NCI-H748 (cell line): ENCODE measurements around the gene CDK2AP2.
"Not testable (repeated sequence)": the region's sequence is repeated elsewhere in the genome, so short reads cannot be mapped to it uniquely, and the experiment has no call there.

Source experiments
- DNase-seq: peaks from one replicate; lab custom pipeline; 2025; ENCODE audit not compliant: unreplicated experiment; lab: John Stamatoyannopoulos, UW

CDK2AP2 gene

DNA sequence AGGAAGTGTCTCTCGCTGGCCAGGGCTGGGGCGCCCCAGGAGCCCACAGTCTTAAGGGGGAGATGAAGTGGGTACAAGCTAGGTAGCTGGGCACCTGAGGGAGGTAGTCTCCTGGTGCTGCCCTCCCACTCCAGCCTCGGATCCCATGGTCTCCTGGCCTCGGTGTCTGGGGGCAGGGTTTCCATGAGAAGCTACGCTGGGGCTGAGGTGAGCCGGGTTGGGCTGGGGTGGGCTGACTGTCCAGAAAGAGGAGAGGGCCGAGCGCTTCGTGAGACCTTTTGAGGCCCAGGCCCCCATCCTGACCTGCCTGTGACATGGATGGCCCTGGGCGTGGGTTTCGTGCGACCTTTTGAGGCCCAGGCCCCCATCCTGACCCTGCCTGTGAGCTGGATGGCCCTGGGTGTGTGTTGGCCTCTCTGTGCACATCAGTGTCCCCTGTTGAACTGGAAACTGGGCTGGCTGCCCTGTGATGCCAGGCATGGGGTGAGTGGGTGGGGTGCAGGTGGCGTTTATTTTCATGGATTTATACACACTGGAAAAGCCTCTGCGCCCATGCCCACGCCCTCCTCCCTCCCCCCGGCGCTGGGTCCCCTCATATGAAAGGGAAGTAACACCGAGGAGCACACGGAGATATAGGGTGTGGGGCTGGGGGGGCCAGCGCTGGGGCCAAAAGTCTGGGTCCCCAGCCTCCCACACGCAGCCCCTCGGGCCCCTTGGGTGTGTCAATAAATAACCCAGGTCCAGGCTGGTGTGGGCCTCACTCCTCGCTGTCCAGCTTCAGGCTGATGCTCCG, 16.5 kb downstream of the CDK2AP2 start:
- DNase-seq = no peak

DNA sequence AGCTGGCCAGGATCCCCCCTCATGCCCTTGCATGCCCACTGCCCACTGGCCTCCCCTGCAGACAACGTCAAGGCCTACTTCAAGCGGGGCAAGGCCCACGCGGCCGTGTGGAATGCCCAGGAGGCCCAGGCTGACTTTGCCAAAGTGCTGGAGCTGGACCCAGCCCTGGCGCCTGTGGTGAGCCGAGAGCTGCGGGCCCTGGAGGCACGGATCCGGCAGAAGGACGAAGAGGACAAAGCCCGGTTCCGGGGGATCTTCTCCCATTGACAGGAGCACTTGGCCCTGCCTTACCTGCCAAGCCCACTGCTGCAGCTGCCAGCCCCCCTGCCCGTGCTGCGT, 17.3 kb downstream of the CDK2AP2 start:
- DNase-seq = no peak

DNA sequence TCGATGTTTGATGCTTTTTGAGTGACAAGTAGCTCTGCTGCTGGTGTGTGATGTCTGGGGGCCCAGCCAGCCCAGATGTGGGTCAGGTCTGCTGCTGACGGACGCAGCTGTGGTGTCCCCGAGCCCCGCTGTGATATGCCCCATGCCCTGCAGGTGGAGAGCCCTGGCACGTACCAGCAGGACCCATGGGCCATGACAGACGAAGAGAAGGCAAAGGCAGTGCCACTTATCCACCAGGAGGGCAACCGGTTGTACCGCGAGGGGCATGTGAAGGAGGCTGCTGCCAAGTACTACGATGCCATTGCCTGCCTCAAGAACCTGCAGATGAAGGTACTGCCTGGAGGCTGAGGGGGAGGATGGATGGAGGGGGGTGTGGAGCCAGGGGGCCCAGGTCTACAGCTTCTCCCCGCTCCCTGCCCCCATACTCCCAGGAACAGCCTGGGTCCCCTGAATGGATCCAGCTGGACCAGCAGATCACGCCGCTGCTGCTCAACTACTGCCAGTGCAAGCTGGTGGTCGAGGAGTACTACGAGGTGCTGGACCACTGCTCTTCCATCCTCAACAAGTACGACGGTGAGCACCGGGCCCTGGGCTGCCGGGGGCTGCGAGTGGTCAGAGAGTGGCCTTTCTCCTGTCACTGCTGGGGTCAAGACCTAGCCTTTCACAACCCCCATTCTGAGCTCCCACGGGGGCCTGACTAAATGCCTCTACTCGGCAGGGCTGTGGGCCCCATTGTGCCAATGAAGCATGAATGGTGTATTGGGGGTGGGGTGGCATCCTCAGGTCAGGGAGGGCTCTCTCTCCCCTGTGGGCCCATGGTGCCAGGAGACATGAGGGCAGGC, 17.9 kb downstream of the CDK2AP2 start:
- DNase-seq = no peak

DNA sequence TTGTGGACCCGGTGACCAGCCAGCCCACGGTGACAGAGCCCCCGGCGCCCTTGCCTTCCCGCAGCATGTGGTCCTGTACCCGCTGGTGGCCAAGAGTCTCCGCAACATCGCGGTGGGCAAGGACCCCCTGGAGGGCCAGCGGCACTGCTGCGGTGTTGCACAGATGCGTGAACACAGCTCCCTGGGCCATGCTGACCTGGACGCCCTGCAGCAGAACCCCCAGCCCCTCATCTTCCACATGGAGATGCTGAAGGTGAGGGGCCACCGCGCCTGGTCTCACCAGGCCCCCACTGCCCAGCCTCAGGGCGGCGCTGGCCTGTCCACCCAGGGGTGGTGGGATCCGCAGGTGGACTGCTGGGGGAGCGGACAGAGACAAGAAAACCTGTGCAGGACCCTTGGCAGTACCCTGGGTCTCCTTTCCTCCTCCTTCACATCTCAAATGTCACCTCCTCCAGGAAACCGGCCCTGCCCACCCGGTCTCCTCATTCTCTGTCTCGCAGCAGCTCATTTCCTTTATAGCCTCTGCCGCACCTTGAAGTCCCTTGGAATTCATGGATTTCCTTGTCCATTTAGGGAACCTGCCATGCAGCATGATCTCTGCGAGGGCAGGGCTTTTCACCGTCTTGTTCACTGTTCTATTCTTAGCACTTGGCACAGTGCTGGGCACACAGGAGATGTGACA, 18.6 kb downstream of the CDK2AP2 start:
- DNase-seq = no peak

DNA sequence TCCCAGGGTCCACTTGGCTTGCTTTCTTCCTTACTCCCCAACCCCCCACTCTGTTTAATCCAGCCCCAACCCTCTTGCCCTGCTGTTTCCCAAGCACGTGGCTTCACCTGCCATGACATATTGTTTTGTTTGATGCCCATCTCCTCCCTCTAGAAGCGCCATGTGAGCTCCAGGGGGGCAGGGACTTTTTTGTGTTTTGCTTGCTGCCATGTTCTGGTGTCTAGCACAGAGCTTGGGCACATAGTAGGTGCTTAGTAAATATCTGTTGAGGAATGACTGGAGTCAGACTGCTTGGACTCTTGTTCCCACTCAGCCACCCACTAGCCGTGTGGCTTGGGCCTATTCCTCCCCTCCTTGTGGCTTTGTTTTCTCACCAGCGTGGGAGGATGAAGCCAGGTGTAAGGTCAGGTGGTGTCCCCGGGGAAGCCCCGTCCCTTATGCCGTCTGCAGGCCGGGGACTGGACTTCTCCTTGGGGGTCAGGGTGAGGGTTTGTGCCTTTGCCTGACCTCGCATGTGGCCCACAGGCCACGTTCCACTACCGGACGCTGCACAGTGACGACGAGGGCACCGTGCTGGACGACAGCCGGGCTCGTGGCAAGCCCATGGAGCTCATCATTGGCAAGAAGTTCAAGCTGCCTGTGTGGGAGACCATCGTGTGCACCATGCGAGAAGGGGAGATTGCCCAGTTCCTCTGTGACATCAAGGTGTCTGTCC, 21.3 kb downstream of the CDK2AP2 start:
- DNase-seq = no peak

DNA sequence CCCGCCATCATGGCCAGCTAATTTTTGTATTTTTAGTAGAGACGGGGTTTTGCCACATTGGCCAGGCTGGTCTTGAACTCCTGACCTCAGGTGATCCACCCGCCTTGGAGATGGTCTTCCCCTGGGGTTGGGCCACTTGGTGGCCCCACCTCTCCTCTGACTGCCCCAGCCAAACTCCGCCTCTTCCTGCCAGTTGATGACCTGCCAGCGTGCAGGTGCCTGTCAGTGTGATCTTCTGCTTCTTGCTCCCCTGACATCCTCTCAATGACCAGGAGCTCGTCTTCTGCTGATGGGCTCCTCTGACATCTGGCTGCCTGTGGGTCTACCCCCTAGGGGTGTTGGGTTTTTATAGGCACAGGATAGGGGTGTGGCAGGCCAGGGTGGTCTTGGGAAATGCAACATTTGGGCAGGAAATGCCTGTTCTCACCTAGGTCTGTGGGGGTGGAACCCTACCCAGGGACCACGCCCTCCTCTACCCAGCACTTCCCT, 22.0 kb downstream of the CDK2AP2 start:
- peak; percentile 16 for DNase-seq

DNA sequence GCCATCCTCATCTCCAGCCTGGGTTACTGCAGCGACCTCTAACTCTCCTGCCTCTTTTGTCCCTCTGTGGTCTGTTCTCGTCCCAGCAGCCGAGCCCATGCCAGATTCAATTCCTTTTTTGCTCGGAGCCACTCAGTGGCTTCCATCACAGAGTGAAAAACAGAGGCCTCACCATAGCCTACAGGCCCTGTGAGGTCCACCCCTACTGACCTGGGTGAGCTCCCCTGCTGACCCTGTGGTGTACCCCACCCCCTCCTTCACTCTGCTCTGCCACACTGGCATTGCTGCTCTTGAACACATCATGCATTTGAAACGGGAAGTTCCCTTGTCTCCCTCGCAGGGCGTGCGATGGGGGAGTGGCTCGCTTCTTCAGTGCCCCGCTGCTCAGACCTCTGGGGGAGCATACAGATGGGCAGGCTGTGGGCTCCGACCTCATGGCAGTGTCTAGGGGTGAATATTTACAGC, 23.1 kb downstream of the CDK2AP2 start:
- DNase-seq = no peak

DNA sequence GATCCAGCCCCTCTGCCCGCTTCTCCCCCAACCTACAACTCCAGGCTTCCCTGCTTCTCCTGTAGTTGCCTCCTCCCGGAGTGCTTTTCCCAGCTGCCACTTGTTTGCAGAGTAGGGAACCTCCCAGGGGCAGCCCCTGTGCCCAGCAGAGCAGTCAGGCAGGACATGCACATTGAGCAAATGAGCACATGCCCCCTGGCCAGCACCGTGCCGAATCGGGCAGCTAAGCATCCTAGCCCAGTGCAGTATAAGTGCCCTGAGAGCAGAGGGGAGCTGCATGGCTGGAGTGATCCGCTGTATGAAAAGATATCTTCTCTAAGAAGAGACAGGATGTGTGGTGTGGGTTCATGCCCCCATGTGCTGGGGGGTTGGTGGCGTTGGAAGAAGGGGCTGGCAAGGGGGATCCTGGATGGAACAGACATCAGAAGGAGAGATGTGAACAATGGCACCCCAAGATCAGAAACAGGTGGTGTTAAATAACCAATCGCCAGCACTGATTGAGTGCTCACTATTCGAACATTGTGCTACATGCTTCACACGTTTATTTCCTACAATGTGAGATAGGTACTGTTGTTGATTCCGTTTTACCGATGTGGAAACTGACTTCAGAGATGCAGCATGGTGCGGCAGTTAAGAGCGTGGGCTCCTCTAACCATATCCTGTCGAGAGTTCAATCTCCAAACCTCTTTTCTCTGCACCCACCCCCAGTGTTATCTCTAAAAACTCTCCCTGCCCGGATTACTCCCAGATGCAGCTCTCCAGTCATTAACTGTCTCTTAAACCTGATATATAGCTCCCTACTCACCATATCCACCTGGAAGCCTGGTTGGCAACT, 23.9 kb downstream of the CDK2AP2 start:
- DNase-seq = peak; percentile 30

DNA sequence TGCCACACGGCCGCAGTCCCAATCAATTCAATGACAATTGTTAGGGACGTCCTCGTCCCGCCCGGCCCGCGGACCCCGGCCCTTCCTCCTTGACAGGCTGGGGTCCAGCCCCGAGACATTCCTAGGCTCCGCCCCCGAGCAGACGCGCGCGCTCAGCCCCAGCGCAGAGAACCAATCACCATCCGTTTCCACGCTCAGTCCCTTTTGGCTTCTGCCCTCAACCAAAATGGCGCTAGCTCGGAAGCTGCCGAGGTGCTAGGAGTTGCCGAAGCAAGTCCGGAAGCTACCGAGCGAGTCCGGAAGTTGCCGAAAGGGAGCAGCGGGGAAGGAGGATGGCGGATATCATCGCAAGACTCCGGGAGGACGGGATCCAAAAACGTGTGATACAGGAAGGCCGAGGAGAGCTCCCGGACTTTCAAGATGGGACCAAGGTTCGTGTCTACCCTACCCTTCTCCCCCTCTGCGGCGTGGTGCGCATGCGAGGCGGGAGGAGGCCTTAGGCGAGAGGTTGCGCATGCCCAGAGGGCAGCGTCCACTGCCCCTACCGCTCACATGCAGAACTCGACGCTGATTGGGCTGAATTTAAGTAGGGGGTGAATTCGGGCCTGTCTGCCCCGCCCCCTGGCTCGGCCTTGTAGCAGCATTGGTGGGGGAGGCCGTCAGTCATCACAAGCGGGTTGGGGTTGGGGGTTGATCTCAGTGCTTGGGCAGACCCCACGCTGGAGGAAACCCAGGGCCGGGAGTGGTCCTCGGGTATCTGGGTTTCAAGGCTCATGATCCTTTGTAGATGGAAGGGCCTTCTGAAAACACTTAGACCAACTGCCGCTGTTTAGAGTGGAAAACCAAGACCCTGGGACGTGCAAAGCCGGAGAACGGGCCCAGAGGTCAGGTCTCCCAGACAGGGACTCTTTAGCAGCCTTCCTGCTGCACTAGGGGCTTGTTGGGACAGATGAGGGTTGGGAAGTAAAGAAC, 24.8 kb downstream of the CDK2AP2 start, which contains the start of gene AIP:
Gene AIP (plus strand): TSS at position 200 of the 972 bp plus-strand sequence. CDS start 133 bp downstream, at position 333.
- DNase-seq = peak; percentile 99

DNA sequence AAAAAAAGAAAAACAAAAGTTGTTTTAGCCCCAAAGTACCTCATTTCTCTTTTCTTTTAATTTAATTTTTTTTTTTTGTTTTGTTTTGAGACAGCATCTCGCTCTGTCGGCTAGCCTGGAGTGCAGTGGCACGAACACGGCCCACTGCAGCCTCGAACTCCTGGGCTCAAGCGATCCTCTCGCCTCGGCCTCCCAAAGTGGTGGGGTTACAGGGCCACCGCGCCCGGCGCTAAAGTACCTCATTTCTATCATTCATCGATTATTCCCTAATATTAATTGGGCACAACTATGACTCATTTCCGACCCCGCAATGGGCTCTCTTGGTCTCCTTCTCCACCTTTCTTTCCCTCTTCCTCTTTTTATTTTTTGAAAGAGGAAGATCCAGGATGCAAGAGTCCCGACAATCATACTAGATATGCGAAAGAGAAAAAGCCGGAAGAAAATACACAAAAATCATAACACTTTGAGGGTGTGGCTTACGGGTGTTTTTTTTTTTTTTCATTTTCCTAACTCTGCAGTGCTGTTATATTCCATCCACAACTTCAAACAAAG, 25.6 kb downstream of the CDK2AP2 start:
- no peak for DNase-seq

DNA sequence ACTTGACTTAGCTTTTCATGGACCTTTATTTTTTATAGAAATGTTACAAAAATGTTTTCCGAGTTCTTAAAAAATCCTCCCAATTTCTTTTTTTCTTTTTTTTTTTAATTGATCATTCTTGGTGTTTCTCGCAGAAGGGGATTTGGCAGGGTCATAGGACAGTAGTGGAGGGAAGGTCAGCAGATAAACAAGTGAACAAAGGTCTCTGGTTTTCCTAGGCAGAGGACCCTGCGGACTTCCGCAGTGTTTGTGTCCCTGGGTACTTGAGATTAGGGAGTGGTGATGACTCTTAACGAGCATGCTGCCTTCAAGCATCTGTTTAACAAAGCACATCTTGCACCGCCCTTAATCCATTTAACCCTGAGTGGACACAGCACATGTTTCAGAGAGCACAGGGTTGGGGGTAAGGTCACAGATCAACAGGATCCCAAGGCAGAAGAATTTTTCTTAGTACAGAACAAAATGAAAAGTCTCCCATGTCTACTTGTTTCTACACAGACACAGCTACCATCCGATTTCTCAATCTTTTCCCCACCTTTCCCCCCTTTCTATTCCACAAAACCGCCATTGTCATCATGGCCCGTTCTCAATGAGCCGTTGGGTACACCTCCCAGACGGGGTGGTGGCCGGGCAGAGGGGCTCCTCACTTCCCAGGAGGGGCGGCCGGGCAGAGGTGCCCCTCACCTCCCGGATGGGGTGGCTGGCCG, 30.5 kb downstream of the CDK2AP2 start:
- not testable (repeated sequence) for DNase-seq

DNA sequence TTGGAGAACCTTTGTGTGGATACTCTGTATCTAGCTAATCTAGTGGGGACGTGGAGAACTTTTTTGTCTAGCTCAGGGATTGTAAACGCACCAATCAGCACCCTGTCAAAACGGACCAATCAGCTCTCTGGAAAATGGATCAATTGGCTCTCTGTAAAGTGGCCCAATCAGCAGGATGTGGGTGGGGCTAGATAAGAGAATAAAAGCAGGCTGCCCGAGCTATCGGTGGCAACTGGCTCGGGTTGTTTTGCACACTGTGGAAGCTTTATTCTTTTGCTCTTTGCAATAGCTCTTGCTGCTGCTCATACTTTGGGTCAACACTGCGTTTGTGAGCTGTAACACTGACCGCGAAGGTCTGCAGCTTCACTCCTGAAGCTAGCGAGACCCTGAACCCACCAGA, 31.3 kb downstream of the CDK2AP2 start:
- peak; percentile 18 for DNase-seq

DNA sequence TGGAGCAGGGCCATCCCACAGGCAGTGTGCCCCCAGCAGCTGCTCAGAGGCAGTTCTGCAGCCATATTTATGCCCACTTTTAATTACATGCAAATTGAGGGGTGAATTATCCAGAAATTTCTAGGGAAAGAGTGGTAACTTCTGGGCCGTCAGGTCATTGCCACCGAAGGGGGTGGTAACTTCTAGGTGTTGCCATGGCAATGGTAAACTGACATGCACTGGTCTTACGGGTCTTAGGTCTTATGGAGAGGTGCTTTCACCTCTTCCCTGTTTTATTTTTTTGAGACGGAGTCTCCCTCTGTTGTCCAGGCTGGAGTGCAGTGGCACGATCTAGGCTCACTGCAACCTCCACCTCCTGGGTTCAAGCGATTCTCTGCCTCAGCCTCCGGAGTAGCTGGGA, 35.1 kb downstream of the CDK2AP2 start:
- no peak for DNase-seq

DNA sequence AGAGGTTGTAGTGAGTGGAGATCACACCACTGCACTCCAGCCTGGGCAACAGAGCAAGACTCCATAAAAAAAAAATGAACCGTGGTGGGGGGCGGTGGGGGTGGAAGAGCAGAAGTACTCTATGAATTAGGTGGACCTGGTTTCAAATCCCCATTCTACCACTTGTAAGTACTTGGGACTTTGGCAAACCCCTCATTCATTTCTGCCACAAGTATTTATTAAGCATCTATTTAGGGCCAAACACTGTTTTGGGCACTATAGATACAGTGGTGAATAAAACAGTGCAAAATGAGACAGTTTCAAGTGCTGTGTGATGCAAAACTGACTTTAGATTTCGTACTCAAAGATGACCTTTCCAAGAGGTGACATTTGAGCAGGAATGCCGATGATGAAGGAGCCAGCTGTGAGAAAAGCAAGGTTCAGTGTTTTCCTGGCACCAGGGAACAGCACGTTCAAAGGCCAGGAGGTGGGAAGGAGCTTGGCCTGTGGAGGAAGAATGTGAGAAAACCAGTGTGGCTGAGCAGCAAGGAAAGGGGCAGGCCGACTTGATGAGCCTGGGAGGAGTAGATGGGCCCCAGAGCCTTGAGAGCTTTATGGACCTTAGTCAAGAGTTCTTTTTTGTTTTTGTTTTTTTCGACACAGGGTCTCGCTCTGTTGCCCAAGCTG, 37.5 kb downstream of the CDK2AP2 start:
- no peak for DNase-seq

DNA sequence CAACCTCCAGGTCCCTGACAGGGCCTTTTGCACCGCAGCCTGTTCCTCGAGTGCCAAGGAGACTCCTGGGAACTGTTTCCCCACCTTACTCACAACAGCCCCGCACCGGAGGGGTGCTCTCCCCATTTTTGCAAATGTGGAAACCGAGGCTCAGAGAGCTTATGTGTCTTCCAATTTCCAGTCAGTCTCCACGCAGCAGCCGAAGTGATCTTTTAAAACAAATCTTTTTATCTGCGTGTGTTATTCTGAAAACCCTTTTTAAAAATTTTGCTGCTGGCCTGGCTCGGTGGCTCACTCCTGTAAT, 38.5 kb downstream of the CDK2AP2 start:
- DNase-seq = no peak

DNA sequence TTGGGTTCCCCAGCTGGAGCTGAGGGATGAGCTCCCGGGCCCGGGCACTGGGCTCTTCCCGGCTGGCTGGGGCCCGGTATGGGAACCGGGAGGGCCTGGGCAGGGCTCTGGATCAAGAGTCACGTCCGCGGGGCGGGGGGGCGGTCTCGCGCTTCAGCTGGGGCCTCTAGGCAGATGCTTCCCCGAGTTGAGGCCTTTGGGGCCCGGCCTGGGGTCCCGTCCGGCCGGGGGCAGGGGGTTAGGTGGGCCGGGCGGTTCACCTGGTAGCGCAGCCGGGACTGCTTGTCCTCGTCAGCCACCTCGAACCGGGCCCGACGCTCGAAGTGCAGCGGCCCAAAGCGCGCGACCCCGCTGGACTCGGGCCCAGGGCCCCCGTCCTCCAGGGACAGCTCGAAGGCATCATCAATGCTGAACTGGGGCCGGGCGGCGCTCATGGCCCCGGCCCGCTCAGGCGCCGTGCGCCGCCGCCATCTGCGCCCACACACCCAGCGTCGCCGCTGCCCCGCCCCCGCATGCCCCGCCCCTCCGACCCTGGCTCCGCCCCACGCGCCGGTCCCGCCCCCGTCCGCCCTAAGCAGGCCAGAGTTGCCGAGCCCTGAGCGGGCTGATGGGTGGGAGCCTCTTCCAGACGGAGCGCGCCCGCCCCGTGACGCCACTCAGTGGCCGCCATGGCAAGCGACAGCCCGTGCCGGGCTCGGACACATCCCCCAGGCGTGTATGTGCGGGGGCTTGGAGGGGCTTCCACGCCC, 39.0 kb downstream of the CDK2AP2 start, which contains the start of gene TMEM134:
Gene TMEM134 (minus strand): TSS at position 493 of the 749 bp plus-strand sequence. CDS start 59 bp downstream, at position 434.
- DNase-seq = peak; percentile 93

DNA sequence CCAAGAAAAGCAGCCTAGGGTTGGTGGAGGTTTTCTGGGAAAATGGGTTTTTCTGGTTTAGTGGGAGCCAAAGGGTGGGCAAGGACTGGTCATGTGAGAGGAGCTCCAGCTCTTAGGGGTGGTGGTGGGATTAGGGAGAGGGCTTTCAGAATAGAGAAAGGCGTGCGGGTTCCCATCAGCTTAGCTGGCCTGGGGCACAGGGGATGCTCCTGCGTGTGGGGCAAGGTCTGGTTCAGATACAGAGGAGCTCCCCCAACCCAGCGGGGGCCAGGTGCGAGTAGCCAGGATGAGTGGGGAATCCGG, 39.6 kb downstream of the CDK2AP2 start:
- DNase-seq = no peak
